ENCODE results near the gene TOM1.

GRCh38 chr22:35378621-35379020 lies 78.9 kb downstream of the TOM1 start:
- TF ChIP-seq POLR2AphosphoS5 (IDR thresholded peaks at IDR 0.05) = no peak
- TF ChIP-seq, protein P1, sequence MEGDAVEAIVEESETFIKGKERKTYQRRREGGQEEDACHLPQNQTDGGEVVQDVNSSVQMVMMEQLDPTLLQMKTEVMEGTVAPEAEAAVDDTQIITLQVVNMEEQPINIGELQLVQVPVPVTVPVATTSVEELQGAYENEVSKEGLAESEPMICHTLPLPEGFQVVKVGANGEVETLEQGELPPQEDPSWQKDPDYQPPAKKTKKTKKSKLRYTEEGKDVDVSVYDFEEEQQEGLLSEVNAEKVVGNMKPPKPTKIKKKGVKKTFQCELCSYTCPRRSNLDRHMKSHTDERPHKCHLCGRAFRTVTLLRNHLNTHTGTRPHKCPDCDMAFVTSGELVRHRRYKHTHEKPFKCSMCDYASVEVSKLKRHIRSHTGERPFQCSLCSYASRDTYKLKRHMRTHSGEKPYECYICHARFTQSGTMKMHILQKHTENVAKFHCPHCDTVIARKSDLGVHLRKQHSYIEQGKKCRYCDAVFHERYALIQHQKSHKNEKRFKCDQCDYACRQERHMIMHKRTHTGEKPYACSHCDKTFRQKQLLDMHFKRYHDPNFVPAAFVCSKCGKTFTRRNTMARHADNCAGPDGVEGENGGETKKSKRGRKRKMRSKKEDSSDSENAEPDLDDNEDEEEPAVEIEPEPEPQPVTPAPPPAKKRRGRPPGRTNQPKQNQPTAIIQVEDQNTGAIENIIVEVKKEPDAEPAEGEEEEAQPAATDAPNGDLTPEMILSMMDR (IDR thresholded peaks at IDR 0.05) = no peak
- TF ChIP-seq EP300 (IDR thresholded peaks at IDR 0.05; ENCODE audit: low read depth) = no peak

Measured in transverse colon (tissue), 4 donors.